Spleen (tissue), 11 donors: ENCODE results near the gene MYL11. TPM values are rescaled to one million over a fixed set of nuclear protein-coding genes. Genes with fewer than 3 reads are reported as not detected.

ENCODE experiments used
- DNase-seq: peaks from one replicate; pipeline ENCODE4 v3.0.0-alpha.2; 2020
- H3K27ac ChIP-seq, 8 donors: fragments of 200-600 bp; sonication (generic) in 7 of 8; 1 replicate in 4 of 8; 2 replicates in 4 of 8; pipeline versions ENCODE4 v1.5.0 to v1.8.0; 2016 to 2021; ENCODE audit warnings: inconsistent platforms in 4 of 8, mild to moderate bottlenecking in 4 of 8, moderate library complexity in 1 of 8
- H3K27me3 ChIP-seq, 7 donors: fragments of 200-600 bp; sonication (generic) in 6 of 7; replicated peaks in 1 of 7; 1 replicate in 4 of 7; 2 replicates in 3 of 7; pipeline versions ENCODE4 v1.5.0 to v1.8.0; 2016 to 2021; ENCODE audit warnings: inconsistent platforms in 3 of 7, mild to moderate bottlenecking in 1 of 7
- H3K36me3 ChIP-seq, 6 donors: fragments of 200-600 bp; sonication (generic) in 5 of 6; 1 replicate in 4 of 6; 2 replicates in 2 of 6; pipeline versions ENCODE4 v1.5.0 to v1.8.0; 2016 to 2021; ENCODE audit warnings: inconsistent platforms in 2 of 6
- H3K4me1 ChIP-seq, 6 donors: fragments of 200-600 bp; sonication (generic) in 5 of 6; 1 replicate in 3 of 6; 2 replicates in 3 of 6; pipeline versions ENCODE4 v1.5.0 to v1.8.0; 2016 to 2021; ENCODE audit warnings: inconsistent platforms in 3 of 6
- H3K4me3 ChIP-seq, 8 donors: fragments of 200-600 bp; sonication (generic) in 7 of 8; 1 replicate in 4 of 8; 2 replicates in 4 of 8; pipeline versions ENCODE4 v1.5.0 to v1.8.0; 2016 to 2021; ENCODE audit warnings: inconsistent platforms in 4 of 8, mild to moderate bottlenecking in 4 of 8, moderate library complexity in 2 of 8
- H3K9me3 ChIP-seq, 8 donors: fragments of 200-600 bp; sonication (generic) in 7 of 8; 1 replicate in 4 of 8; 2 replicates in 4 of 8; pipeline versions ENCODE4 v1.5.0 to v1.8.0; 2016 to 2021; ENCODE audit warnings: inconsistent platforms in 4 of 8
- POLR2A ChIP-seq, 3 donors: fragments of 450-650 bp; IDR thresholded peaks; one replicate each; pipeline ENCODE4 v1.5.1; 2017; ENCODE audit warnings: antibody characterized with exemption in 3 of 3, mild to moderate bottlenecking in 1 of 3
- POLR2AphosphoS5 ChIP-seq, 3 donors: sonication (generic); formaldehyde crosslinking; IDR thresholded peaks; one replicate each; pipeline ENCODE4 v1.5.1; 2017; ENCODE audit warnings: antibody characterized with exemption in 3 of 3
- WGBS, 5 donors: extraction: QIAGEN DNeasy Blood & Tissue Kit in 3 of 5; methylation state at CpG; one replicate each; pipeline versions ENCODE4 v1.1.5 to v1.1.7; 2013 to 2018; 5-methylcytosine and 5-hydroxymethylcytosine counted together
- intact Hi-C: fragments of 100-400 bp; cut with DNase I; formaldehyde crosslinking; loops from one replicate; pipeline ENCODE4 v1.15.0; 2023; ENCODE audit warnings: low total_unique reads
- polyA plus RNA-seq, 3 donors: library from polyadenylated mRNA; stranded (reverse); fragments of 200-250 nt; gene quantifications; one replicate each; pipeline ENCODE4 v1.2.1, GENCODE V29; 2013
- total RNA-seq, 7 donors: library from RNA; depleted of rRNA in 3 of 7; stranded (reverse); fragments of >200 nt in 3 of 7; fragmentation: NEBNext Ultra II Directional in 4 of 7; extraction: Animal tissue kit (Norgen Biotek cat#: 25700) in 4 of 7; gene quantifications; one replicate each; pipeline versions ENCODE4 v1.1.0 to v1.2.1, GENCODE V29; 2016 to 2021
- TF ChIP-seq, protein P1 (sequence below), 11 experiments: fragments of 200-600 bp in 7 of 11; fragments of 450-650 bp in 4 of 11; sonication (generic) in 4 of 11; IDR thresholded peaks in 8 of 11; conservative IDR thresholded peaks in 3 of 11; 1 replicate in 7 of 11; 2 replicates in 4 of 11; pipeline versions ENCODE4 v1.4.0 to v1.8.0; 2016 to 2021; ENCODE audit warnings: antibody characterized with exemption in 11 of 11, inconsistent platforms in 4 of 11, mild to moderate bottlenecking in 1 of 11
- donor health status: healthy with polysubstance abuse.
- donor health status: DM: no; HTN: no; CAD: no; lungs with moderate emphysema.
- donor health status: DM: no; HTN: no; CAD: no.
- donor health status: Bipolar disorder and iron deficiency.
- donor health status: healthy.
- donor health status: DM: no; HTN: no; CAD: no.
- donor health status: DM: yes; HTN: yes; CAD: no.

The MYL11 gene
- total and polyA plus RNA-seq, 10 donors, result 1.4 to 4.3 (median 2.8) TPM; not detected in 6

DNA sequence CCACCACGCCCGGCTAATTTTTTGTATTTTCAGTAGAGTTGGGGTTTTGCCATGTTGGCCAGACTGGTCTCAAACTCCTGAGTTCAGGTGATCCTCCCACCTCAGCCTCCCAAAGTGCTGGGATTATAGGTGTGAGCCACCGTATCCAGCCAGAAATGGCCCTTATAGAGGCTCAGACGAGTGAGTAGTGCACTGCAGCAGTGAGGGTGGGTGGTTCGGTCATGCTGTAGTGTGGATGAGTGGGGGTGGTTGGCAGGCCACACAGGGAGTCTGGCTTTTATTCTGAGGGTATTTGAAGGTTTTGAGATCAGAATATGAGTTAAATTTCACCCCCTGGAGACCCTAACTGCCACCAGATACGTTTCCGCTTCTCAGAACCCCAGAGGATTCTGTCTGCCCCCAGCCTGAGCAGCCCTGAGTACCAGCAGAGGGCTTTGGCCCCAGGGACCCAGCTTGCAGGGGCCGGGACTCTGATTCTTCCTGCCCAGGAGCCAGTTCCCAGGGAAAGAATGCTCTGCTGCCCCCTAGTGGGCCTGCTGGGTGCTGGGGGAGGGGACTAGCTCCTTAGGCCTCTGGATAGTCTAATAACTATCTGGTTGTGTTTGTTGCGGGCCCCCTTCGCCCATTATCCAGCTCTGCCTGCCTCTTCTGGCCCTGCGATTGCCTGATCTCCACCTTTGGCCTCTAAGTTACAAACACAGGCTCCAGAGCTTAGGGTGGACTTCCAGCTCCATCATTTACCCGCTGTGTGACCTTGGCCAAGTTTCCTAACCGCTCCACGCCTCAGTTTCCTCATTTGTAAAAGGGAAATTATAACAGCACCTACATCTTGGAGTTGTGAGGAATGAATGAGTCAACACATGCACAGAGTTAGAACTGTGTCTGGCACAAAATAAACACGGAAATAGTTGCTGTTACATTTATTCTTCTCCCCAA, 34.8 kb downstream of the MYL11 start:
- no peaks in the 10 kb centered on the region for H3K9me3 ChIP-seq
- peak; percentile 97 for DNase-seq
- no peak overlapping the region for H3K4me3 ChIP-seq
- peaks cover 0 to 24% (median 5%) of the 10 kb centered on the region in 6 donors for H3K36me3 ChIP-seq
- 42 to 48% (median 44%) methylated on average over 14 to 15 of the region's 15 CpGs for WGBS, 5 donors
- peaks cover 16 to 45% (median 32%) of the 10 kb centered on the region in 6 donors for H3K4me1 ChIP-seq
- no peaks in the 10 kb centered on the region for H3K27me3 ChIP-seq
- TF ChIP-seq POLR2AphosphoS5 (IDR thresholded peaks at IDR 0.05) (peak; percentile 51 to 75 (median 64)), POLR2A (IDR thresholded peaks at IDR 0.05) (no peak)
- TF ChIP-seq, protein P1, sequence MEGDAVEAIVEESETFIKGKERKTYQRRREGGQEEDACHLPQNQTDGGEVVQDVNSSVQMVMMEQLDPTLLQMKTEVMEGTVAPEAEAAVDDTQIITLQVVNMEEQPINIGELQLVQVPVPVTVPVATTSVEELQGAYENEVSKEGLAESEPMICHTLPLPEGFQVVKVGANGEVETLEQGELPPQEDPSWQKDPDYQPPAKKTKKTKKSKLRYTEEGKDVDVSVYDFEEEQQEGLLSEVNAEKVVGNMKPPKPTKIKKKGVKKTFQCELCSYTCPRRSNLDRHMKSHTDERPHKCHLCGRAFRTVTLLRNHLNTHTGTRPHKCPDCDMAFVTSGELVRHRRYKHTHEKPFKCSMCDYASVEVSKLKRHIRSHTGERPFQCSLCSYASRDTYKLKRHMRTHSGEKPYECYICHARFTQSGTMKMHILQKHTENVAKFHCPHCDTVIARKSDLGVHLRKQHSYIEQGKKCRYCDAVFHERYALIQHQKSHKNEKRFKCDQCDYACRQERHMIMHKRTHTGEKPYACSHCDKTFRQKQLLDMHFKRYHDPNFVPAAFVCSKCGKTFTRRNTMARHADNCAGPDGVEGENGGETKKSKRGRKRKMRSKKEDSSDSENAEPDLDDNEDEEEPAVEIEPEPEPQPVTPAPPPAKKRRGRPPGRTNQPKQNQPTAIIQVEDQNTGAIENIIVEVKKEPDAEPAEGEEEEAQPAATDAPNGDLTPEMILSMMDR (IDR thresholded peaks at IDR 0.05 in 8 of 11, conservative IDR thresholded peaks at IDR 0.05 in 3 of 11), result peak; percentile 83 to 98 (median 95)
- intact Hi-C loops, result no loop called here
- peak overlapping the region in 5 of 8 donors; percentile 48 to 62 (median 51) for H3K27ac ChIP-seq

DNA sequence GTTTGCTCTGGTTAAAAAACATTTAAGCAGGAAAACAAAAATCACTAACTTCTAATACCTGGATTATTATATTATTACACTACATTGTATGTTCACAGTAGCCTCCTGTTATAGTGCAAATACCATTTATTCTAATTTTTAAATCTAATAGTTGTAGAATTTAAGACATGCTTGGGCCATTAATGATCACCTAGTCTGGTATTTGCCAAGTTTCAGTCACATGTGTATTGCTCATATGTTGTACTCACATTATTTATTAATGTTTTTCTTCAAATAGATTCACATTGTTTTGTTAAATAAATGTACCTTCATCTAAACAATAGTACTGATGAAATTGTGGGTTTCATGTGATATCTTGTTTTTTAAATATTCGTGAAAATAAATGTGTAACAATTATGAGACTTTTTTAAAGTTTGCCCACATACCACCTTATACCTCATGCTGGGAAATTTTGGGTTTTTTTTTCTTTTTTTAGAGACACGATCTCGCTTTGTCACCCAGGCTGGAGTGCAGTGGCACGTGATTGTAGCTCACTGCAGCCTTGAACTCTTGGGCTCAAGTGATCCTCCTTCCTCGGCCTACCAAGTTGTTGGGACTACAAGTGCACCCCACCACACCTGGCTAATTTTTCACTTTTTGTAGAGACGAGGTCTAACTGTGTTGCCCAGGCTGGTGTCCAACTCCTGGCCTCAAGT, 38.7 kb downstream of the MYL11 start:
- Histone ChIP-seq H3K4me3 (no peak overlapping the region), H3K4me1 (peaks cover 13 to 38% (median 27%) of the 10 kb centered on the region in 6 donors), H3K27ac (no peak overlapping the region), H3K9me3 (no peaks in the 10 kb centered on the region), H3K36me3 (peaks cover 0 to 25% (median 5%) of the 10 kb centered on the region in 6 donors), H3K27me3 (no peaks in the 10 kb centered on the region)
- no peak for TF ChIP-seq POLR2A (IDR thresholded peaks at IDR 0.05)
- TF ChIP-seq, protein P1 (IDR thresholded peaks at IDR 0.05 in 8 of 11, conservative IDR thresholded peaks at IDR 0.05 in 3 of 11), result no peak
- TF ChIP-seq POLR2AphosphoS5 (IDR thresholded peaks at IDR 0.05), result no peak
- no peak for DNase-seq
- 83 to 94% (median 88%) methylated on average over 6 of the region's 6 CpGs for WGBS, 5 donors
- intact Hi-C loops, result no loop called here

DNA sequence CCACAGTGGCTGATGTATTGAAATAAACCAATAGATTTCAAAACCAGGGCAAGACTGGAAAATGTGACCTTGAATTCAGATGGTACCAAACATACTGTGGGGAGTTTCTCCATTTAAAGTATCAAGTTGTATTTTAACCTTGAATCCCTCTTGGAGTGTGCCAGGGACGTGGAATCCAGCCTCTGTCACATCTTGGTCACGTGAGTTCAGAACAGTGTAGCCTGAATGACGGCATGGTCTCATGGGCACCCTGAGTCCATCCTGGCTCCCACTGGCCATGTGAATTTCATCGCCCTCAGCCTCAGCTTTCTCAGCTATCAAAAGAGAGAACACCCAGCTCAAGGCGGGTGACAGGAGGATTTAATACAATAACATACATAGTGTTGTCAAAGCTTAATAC, 39.6 kb downstream of the MYL11 start:
- TF ChIP-seq, protein P1 (IDR thresholded peaks at IDR 0.05 in 8 of 11, conservative IDR thresholded peaks at IDR 0.05 in 3 of 11), result no peak
- TF ChIP-seq POLR2AphosphoS5 (IDR thresholded peaks at IDR 0.05) (no peak), POLR2A (IDR thresholded peaks at IDR 0.05) (no peak)
- WGBS, 5 donors, result 91 to 96% (median 94%) methylated on average over 5 of the region's 5 CpGs
- H3K9me3 ChIP-seq, result no peaks in the 10 kb centered on the region
- peaks cover 0 to 25% (median 5%) of the 10 kb centered on the region in 6 donors for H3K36me3 ChIP-seq
- peaks cover 9 to 36% (median 24%) of the 10 kb centered on the region in 6 donors for H3K4me1 ChIP-seq
- H3K4me3 ChIP-seq, result no peak overlapping the region
- H3K27ac ChIP-seq, result no peak overlapping the region
- DNase-seq, result no peak
- no peaks in the 10 kb centered on the region for H3K27me3 ChIP-seq
- intact Hi-C loops, result no loop called here
